ENCODE results near the gene BTBD19.
"Not testable (repeated sequence)": the region's sequence is repeated elsewhere in the genome, so short reads cannot be mapped to it uniquely, and the experiment has no call there.

Gene BTBD19

GRCh38 chr1:44829506-44830384 lies 21.4 kb downstream of the BTBD19 start:
- peak in 1 of 2 donors; percentile 34 for DNase-seq

GRCh38 chr1:44830900-44831304 lies 22.6 kb downstream of the BTBD19 start:
- DNase-seq: no peak

- DNase-seq: no peak
Measured at GRCh38 chr1:44831516-44831915, 23.2 kb downstream of the BTBD19 start.

GRCh38 chr1:44832056-44832705 lies 23.9 kb downstream of the BTBD19 start:
- no peak for DNase-seq

GRCh38 chr1:44834328-44834727 lies 26.0 kb downstream of the BTBD19 start:
- no peak for DNase-seq

- peak; percentile 83 for DNase-seq
Measured at GRCh38 chr1:44835738-44836675, 27.7 kb downstream of the BTBD19 start.

GRCh38 chr1:44838294-44838693 lies 30.0 kb downstream of the BTBD19 start:
- DNase-seq: not testable (repeated sequence)

GRCh38 chr1:44839576-44839975 lies 31.3 kb downstream of the BTBD19 start:
- DNase-seq: no peak

- DNase-seq: no peak
Measured at GRCh38 chr1:44842486-44842861, 34.2 kb downstream of the BTBD19 start.

- DNase-seq: peak in 1 of 2 donors; percentile 30
Measured at GRCh38 chr1:44842862-44843655, 34.7 kb downstream of the BTBD19 start, which contains the start of gene PTCH2. Gene PTCH2 (minus strand): TSS chr1:44843253. CDS start chr1:44842932, 321 bp downstream.

- no peak for DNase-seq
Measured at GRCh38 chr1:44846985-44847384, 38.7 kb downstream of the BTBD19 start.

GRCh38 chr1:44847845-44848244 lies 39.5 kb downstream of the BTBD19 start:
- no peak for DNase-seq

- DNase-seq: no peak
Measured at GRCh38 chr1:44848456-44849181, 40.3 kb downstream of the BTBD19 start.

GRCh38 chr1:44849575-44850132 lies 41.3 kb downstream of the BTBD19 start:
- DNase-seq: no peak

GRCh38 chr1:44851308-44851707 lies 43.0 kb downstream of the BTBD19 start:
- DNase-seq: no peak

GRCh38 chr1:44853201-44853600 lies 44.9 kb downstream of the BTBD19 start:
- DNase-seq: no peak

GRCh38 chr1:44854970-44855369 lies 46.6 kb downstream of the BTBD19 start:
- DNase-seq: peak in 1 of 2 donors; percentile 29

- no peak for DNase-seq
Measured at GRCh38 chr1:44855742-44856141, 47.4 kb downstream of the BTBD19 start.

- DNase-seq: no peak
Measured at GRCh38 chr1:44857446-44857845, 49.1 kb downstream of the BTBD19 start.

GRCh38 chr1:44860331-44860730 lies 52.0 kb downstream of the BTBD19 start:
- peak; percentile 16 to 56 for DNase-seq

Data from inflammatory macrophage (primary cell).